ENCODE results near the gene ZNF761.

- TF ChIP-seq CTCF (IDR thresholded peaks at IDR 0.05; ENCODE audit: low read length) (no peak), EZH2 (IDR thresholded peaks at IDR 0.05; ENCODE audit: borderline replicate concordance, low read length) (no peak)
These were observed 53.5 kb downstream of the ZNF761 start for GRCh38 chr19:53485046-53486004.
